Measurements from ENCODE around the gene CLEC4G. TPM values are rescaled to one million over a fixed set of nuclear protein-coding genes. Genes with fewer than 3 reads are reported as not detected.
"Not testable (repeated sequence)": the region's sequence is repeated elsewhere in the genome, so short reads cannot be mapped to it uniquely, and the experiment has no call there.

The CLEC4G gene
- total RNA-seq, 4 donors from 2014 or later = 0.59 to 16.5 (median 1.7) TPM; not detected in 1

- no peak for DNase-seq (ENCODE audit: low spot score in 2 of 2)
- Histone ChIP-seq H3K27me3 (no peaks in the 10 kb centered on the region), H3K4me1 (no peaks in the 10 kb centered on the region), H3K27ac (no peak overlapping the region), H3K4me3 (no peak overlapping the region), H3K36me3 (no peaks in the 10 kb centered on the region), H3K9me3 (no peaks in the 10 kb centered on the region)
- 83 to 91% methylated on average over 9 of the region's 9 CpGs for WGBS, 2 donors
- TF ChIP-seq POLR2A (IDR thresholded peaks at IDR 0.05) = no peak
- no peak for TF ChIP-seq CTCF (IDR thresholded peaks at IDR 0.05)
- no peak for TF ChIP-seq EP300 (IDR thresholded peaks at IDR 0.05)
Observed at GRCh38 chr19:7773841-7774240, 41.9 kb upstream of the CLEC4G start.

- Histone ChIP-seq H3K27me3 (no peaks in the 10 kb centered on the region), H3K9me3 (no peaks in the 10 kb centered on the region), H3K4me1 (no peaks in the 10 kb centered on the region), H3K4me3 (no peak overlapping the region), H3K27ac (no peak overlapping the region), H3K36me3 (no peaks in the 10 kb centered on the region)
- 46 to 50% methylated on average over 8 of the region's 8 CpGs for WGBS, 2 donors
- DNase-seq (ENCODE audit: low spot score in 2 of 2) = no peak
- TF ChIP-seq POLR2A (IDR thresholded peaks at IDR 0.05) = no peak
- TF ChIP-seq EP300 (IDR thresholded peaks at IDR 0.05) = no peak
- no peak for TF ChIP-seq CTCF (IDR thresholded peaks at IDR 0.05)
Observed at GRCh38 chr19:7772752-7773291, 40.9 kb upstream of the CLEC4G start.

GRCh38 chr19:7771072-7771471 is 39.2 kb upstream of the CLEC4G start:
- WGBS, 2 donors = 60 to 71% methylated on average over 8 of the region's 8 CpGs
- Histone ChIP-seq H3K9me3 (no peaks in the 10 kb centered on the region), H3K27ac (no peak overlapping the region), H3K27me3 (no peaks in the 10 kb centered on the region), H3K4me3 (no peak overlapping the region), H3K4me1 (no peaks in the 10 kb centered on the region), H3K36me3 (no peaks in the 10 kb centered on the region)
- TF ChIP-seq EP300 (IDR thresholded peaks at IDR 0.05) = no peak
- TF ChIP-seq POLR2A (IDR thresholded peaks at IDR 0.05) = no peak
- TF ChIP-seq CTCF (IDR thresholded peaks at IDR 0.05) = no peak
- no peak for DNase-seq (ENCODE audit: low spot score in 2 of 2)

- no peaks in the 10 kb centered on the region for H3K36me3 ChIP-seq
- H3K4me3 ChIP-seq = no peak overlapping the region
- no peaks in the 10 kb centered on the region for H3K4me1 ChIP-seq
- DNase-seq (ENCODE audit: low spot score in 2 of 2) = no peak
- 45 to 61% methylated on average over 2 of the region's 2 CpGs for WGBS, 2 donors
- no peaks in the 10 kb centered on the region for H3K27me3 ChIP-seq
- H3K27ac ChIP-seq = no peak overlapping the region
- no peaks in the 10 kb centered on the region for H3K9me3 ChIP-seq
- no peak for TF ChIP-seq POLR2A (IDR thresholded peaks at IDR 0.05)
- TF ChIP-seq CTCF (IDR thresholded peaks at IDR 0.05) = no peak
- TF ChIP-seq EP300 (IDR thresholded peaks at IDR 0.05) = no peak
Observed at GRCh38 chr19:7769171-7769570, 37.3 kb upstream of the CLEC4G start.

GRCh38 chr19:7767487-7767886 is 35.6 kb upstream of the CLEC4G start:
- Histone ChIP-seq H3K27ac (no peak overlapping the region), H3K27me3 (no peaks in the 10 kb centered on the region), H3K9me3 (no peaks in the 10 kb centered on the region), H3K4me1 (no peaks in the 10 kb centered on the region), H3K36me3 (no peaks in the 10 kb centered on the region), H3K4me3 (no peak overlapping the region)
- no peak for DNase-seq (ENCODE audit: low spot score in 2 of 2)
- WGBS, 2 donors = 64 to 66% methylated on average over 4 of the region's 4 CpGs
- TF ChIP-seq EP300 (IDR thresholded peaks at IDR 0.05) = no peak
- TF ChIP-seq POLR2A (IDR thresholded peaks at IDR 0.05) = no peak

- Histone ChIP-seq H3K4me3 (no peak overlapping the region), H3K27me3 (no peaks in the 10 kb centered on the region), H3K9me3 (no peaks in the 10 kb centered on the region), H3K27ac (no peak overlapping the region), H3K4me1 (no peaks in the 10 kb centered on the region), H3K36me3 (no peaks in the 10 kb centered on the region)
- WGBS, 2 donors = 72% methylated on average over 10 to 11 of the region's 11 CpGs
- DNase-seq (ENCODE audit: low spot score in 2 of 2) = no peak
- no peak for TF ChIP-seq CTCF (IDR thresholded peaks at IDR 0.05)
- TF ChIP-seq POLR2A (IDR thresholded peaks at IDR 0.05) = no peak
- no peak for TF ChIP-seq EP300 (IDR thresholded peaks at IDR 0.05)
Observed at GRCh38 chr19:7766535-7766934, 34.6 kb upstream of the CLEC4G start.

GRCh38 chr19:7765043-7765442 is 33.1 kb upstream of the CLEC4G start:
- 71 to 88% methylated on average over 1 to 2 of the region's 2 CpGs for WGBS, 2 donors
- DNase-seq (ENCODE audit: low spot score in 2 of 2); H3K27me3 ChIP-seq; H3K4me3 ChIP-seq; H3K4me1 ChIP-seq; H3K27ac ChIP-seq; H3K36me3 ChIP-seq: not testable (repeated sequence)
- H3K9me3 ChIP-seq = peaks cover 0 to 11% (median 0%) of the 10 kb centered on the region in 4 donors

- DNase-seq (ENCODE audit: low spot score in 2 of 2); H3K36me3 ChIP-seq; H3K4me3 ChIP-seq; H3K4me1 ChIP-seq; H3K27ac ChIP-seq; H3K27me3 ChIP-seq: not testable (repeated sequence)
- WGBS, 2 donors = 33 to 45% methylated on average over 3 of the region's 3 CpGs
- peaks cover 0 to 20% (median 4%) of the 10 kb centered on the region in 4 donors for H3K9me3 ChIP-seq
Observed at GRCh38 chr19:7764157-7764556, 32.2 kb upstream of the CLEC4G start.

Measured in tibial nerve (tissue), 4 donors.